Pulmonary artery endothelial cell (primary cell): ENCODE results near the gene TBX19. TPM values are rescaled to one million over a fixed set of nuclear protein-coding genes. Genes with fewer than 3 reads are reported as not detected.
A peak's percentile ranks its signal among the peaks of the same experiment; 100 is the strongest.

Source experiments
- DNase-seq: peaks from one replicate; pipeline ENCODE4 v3.0.0-alpha.2; 2011; ENCODE audit warnings: low read depth, low spot score
- total RNA-seq: library from RNA; depleted of rRNA; stranded (reverse); fragments of >200 nt; gene quantifications from 2 replicates; pipeline ENCODE4 v1.2.3, GENCODE V29; 2014

Gene TBX19
- 0.40 and 0.74 TPM in 2 replicates for total RNA-seq

- no peak for DNase-seq
These were observed at the start of gene TBX19 for GRCh38 chr1:168280296-168280927. Gene TBX19, plus strand, starts transcription at chr1:168280877. Its CDS starts 214 bp downstream, at chr1:168281091.

GRCh38 chr1:168234846-168235547 lies 45.7 kb upstream of the TBX19 start:
- DNase-seq: no peak

GRCh38 chr1:168235548-168235885 lies 45.2 kb upstream of the TBX19 start:
- no peak for DNase-seq

- DNase-seq: no peak
These were observed 44.7 kb upstream of the TBX19 start for GRCh38 chr1:168235937-168236336.

- no peak for DNase-seq
These were observed 43.7 kb upstream of the TBX19 start for GRCh38 chr1:168236836-168237611.

- no peak for DNase-seq
These were observed 37.5 kb upstream of the TBX19 start for GRCh38 chr1:168243198-168243597.

- DNase-seq: no peak
These were observed 37.0 kb upstream of the TBX19 start for GRCh38 chr1:168243636-168244212.

- no peak for DNase-seq
These were observed 35.6 kb upstream of the TBX19 start for GRCh38 chr1:168245042-168245441.

GRCh38 chr1:168246506-168246905 lies 34.2 kb upstream of the TBX19 start:
- DNase-seq: no peak

- no peak for DNase-seq
These were observed 28.4 kb upstream of the TBX19 start for GRCh38 chr1:168252204-168252733.

GRCh38 chr1:168256164-168256563 lies 24.5 kb upstream of the TBX19 start:
- no peak for DNase-seq

- no peak for DNase-seq
These were observed 23.3 kb upstream of the TBX19 start for GRCh38 chr1:168257397-168257796.

- DNase-seq: no peak
These were observed 21.1 kb upstream of the TBX19 start for GRCh38 chr1:168259567-168259966.

GRCh38 chr1:168260393-168260792 lies 20.3 kb upstream of the TBX19 start:
- no peak for DNase-seq

GRCh38 chr1:168261390-168261789 lies 19.3 kb upstream of the TBX19 start:
- DNase-seq: peak; percentile 82

- no peak for DNase-seq
These were observed 17.5 kb upstream of the TBX19 start for GRCh38 chr1:168263130-168263529.

GRCh38 chr1:168264296-168264695 lies 16.4 kb upstream of the TBX19 start:
- DNase-seq: no peak

- no peak for DNase-seq
These were observed 15.1 kb upstream of the TBX19 start for GRCh38 chr1:168265596-168265995.

- no peak for DNase-seq
These were observed 14.0 kb upstream of the TBX19 start for GRCh38 chr1:168266644-168267186.

- DNase-seq: no peak
These were observed 9.0 kb upstream of the TBX19 start for GRCh38 chr1:168271636-168272035.

GRCh38 chr1:168273575-168273974 lies 7.1 kb upstream of the TBX19 start:
- no peak for DNase-seq

- DNase-seq: no peak
These were observed 1.4 kb upstream of the TBX19 start for GRCh38 chr1:168279253-168279652.
